Transverse colon (tissue), 4 donors: ENCODE results near the gene NAA80. TPM values are rescaled to one million over a fixed set of nuclear protein-coding genes. Genes with fewer than 3 reads are reported as not detected.

Experiments
- DNase-seq: peaks from one replicate; pipeline ENCODE4 v3.0.0-alpha.2; 2019
- H3K27ac ChIP-seq, 4 donors: fragments of 200-600 bp; sonication (generic); 2 replicates each; pipeline ENCODE4 v1.5.1; 2016 to 2018; ENCODE audit warnings: inconsistent platforms in 4 of 4
- H3K27me3 ChIP-seq: fragments of 200-600 bp; sonication (generic); 2 replicates; pipeline ENCODE4 v1.5.1; 2017; ENCODE audit warnings: inconsistent platforms
- H3K36me3 ChIP-seq, 4 donors: fragments of 200-600 bp; sonication (generic); 2 replicates each; pipeline ENCODE4 v1.5.1; 2017 to 2019; ENCODE audit warnings: inconsistent platforms in 4 of 4
- H3K4me1 ChIP-seq, 4 donors: fragments of 200-600 bp; sonication (generic); 2 replicates each; pipeline ENCODE4 v1.5.1; 2017 to 2020; ENCODE audit warnings: inconsistent platforms in 4 of 4
- H3K4me3 ChIP-seq, 4 donors: fragments of 200-600 bp; sonication (generic); 1 replicate in 1 of 4; 2 replicates in 3 of 4; pipeline versions ENCODE4 v1.5.1 to v1.6.1; 2017 to 2019; ENCODE audit warnings: inconsistent platforms in 4 of 4
- H3K9me3 ChIP-seq, 2 donors: fragments of 200-600 bp; sonication (generic); 2 replicates each; pipeline ENCODE4 v1.5.1; 2017 to 2019; ENCODE audit warnings: inconsistent platforms in 2 of 2
- EP300 ChIP-seq: sonication (generic); formaldehyde crosslinking; IDR thresholded peaks from one replicate; pipeline ENCODE4 v1.6.1; 2017; ENCODE audit warnings: antibody characterized with exemption, low read depth
- POLR2A ChIP-seq: fragments of 450-650 bp; IDR thresholded peaks from one replicate; pipeline ENCODE4 v1.6.1; 2016; ENCODE audit warnings: antibody characterized with exemption, mild to moderate bottlenecking, moderate library complexity
- POLR2AphosphoS5 ChIP-seq, 3 donors: sonication (generic); formaldehyde crosslinking; IDR thresholded peaks; one replicate each; pipeline ENCODE4 v1.6.1; 2016; ENCODE audit warnings: antibody characterized with exemption in 3 of 3
- WGBS, 2 donors: methylation state at CpG; one replicate each; pipeline ENCODE4 v1.1.5; 2018; ENCODE audit warnings: low coverage in 1 of 2; 5-methylcytosine and 5-hydroxymethylcytosine counted together
- in situ Hi-C, 4 donors: fragments of 200-750 bp; cut with MboI; loops; one replicate each; pipeline versions ENCODE4 v1.15.0 to v1.15.1; 2017; ENCODE audit warnings: low sequenced_read_pairs in 3 of 4, low pct_ligation_motif_present in 1 of 4, low pct_unique_long_range_greater_than_20kb in 1 of 4
- intact Hi-C: fragments of 100-400 bp; cut with DNase I; formaldehyde crosslinking; loops from one replicate; pipeline ENCODE4 v1.15.1; 2023; ENCODE audit warnings: low total_unique reads
- total RNA-seq, 4 donors: library from RNA; depleted of rRNA; stranded (reverse); fragments of >200 nt; gene quantifications; one replicate each; pipeline ENCODE4 v1.1.0, GENCODE V29; 2016
- TF ChIP-seq, protein P1 (sequence below), 5 experiments: fragments of 200-600 bp in 3 of 5; fragments of 450-650 bp in 2 of 5; sonication (generic) in 3 of 5; IDR thresholded peaks; 1 replicate in 2 of 5; 2 replicates in 3 of 5; pipeline ENCODE4 v1.5.1; 2016 to 2017; ENCODE audit warnings: antibody characterized with exemption in 5 of 5, inconsistent platforms in 3 of 5, mild to moderate bottlenecking in 2 of 5, moderate library complexity in 1 of 5

Gene NAA80
- total RNA-seq, 4 donors from 2014 or later = 5.2 to 13.0 (median 7.8) TPM

- no peak for DNase-seq
- Histone ChIP-seq H3K27me3 (no peaks in the 10 kb centered on the region), H3K9me3 (no peaks in the 10 kb centered on the region), H3K4me1 (peaks cover 20 to 50% (median 43%) of the 10 kb centered on the region in 4 donors), H3K4me3 (no peak overlapping the region), H3K27ac (peak overlapping the region; percentile 93 to 99 (median 98)), H3K36me3 (peaks cover 0 to 21% (median 5%) of the 10 kb centered on the region in 4 donors)
- TF ChIP-seq EP300 = no peak
- TF ChIP-seq POLR2AphosphoS5 (IDR thresholded peaks at IDR 0.05) = no peak
- TF ChIP-seq, protein P1, sequence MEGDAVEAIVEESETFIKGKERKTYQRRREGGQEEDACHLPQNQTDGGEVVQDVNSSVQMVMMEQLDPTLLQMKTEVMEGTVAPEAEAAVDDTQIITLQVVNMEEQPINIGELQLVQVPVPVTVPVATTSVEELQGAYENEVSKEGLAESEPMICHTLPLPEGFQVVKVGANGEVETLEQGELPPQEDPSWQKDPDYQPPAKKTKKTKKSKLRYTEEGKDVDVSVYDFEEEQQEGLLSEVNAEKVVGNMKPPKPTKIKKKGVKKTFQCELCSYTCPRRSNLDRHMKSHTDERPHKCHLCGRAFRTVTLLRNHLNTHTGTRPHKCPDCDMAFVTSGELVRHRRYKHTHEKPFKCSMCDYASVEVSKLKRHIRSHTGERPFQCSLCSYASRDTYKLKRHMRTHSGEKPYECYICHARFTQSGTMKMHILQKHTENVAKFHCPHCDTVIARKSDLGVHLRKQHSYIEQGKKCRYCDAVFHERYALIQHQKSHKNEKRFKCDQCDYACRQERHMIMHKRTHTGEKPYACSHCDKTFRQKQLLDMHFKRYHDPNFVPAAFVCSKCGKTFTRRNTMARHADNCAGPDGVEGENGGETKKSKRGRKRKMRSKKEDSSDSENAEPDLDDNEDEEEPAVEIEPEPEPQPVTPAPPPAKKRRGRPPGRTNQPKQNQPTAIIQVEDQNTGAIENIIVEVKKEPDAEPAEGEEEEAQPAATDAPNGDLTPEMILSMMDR (IDR thresholded peaks at IDR 0.05) = no peak
- TF ChIP-seq POLR2A = no peak
- WGBS, 2 donors = 44 to 60% methylated on average over 2 to 5 of the region's 5 CpGs
- in situ Hi-C loops = no loop called here
- intact Hi-C loops = loop anchor here (10.0 kb wide), 1 partner anchor 1950 kb away; the partner anchor contains the start of gene GLYCTK
Observed at GRCh38 chr3:50334339-50335075, 35.3 kb upstream of the NAA80 start.

DNA sequence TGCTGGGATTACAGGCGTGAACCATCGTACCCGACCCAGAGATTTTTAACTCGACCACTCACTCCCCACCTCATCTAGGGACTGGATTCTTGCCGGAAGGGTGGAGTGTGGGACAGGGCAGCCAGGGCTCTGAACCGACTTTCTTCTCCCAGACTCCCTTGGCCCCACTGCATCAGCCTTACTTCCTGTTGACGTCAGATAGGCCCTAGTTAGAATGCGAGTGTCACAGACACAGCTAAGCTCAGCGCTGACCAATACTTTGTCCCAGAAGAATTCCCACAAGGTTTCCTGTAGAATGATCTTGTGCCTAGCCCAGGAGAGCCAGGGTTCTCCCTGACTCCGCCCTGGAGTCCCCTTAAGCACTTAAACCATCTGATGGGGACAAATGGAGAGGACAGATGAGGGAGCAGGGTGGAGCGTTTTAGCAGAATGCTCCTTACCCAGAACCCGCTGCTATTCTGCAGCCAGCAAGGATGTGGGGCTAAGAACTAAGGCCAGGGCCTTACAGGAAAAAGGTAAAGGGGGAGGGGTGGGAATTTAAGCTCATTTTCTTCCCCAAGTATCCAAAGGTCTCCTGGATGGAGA, 34.6 kb upstream of the NAA80 start:
- Histone ChIP-seq H3K4me3 (no peak overlapping the region), H3K4me1 (peaks cover 20 to 50% (median 44%) of the 10 kb centered on the region in 4 donors), H3K9me3 (no peaks in the 10 kb centered on the region), H3K27me3 (no peaks in the 10 kb centered on the region), H3K27ac (peak overlapping the region; percentile 93 to 99 (median 98)), H3K36me3 (peaks cover 0 to 22% (median 5%) of the 10 kb centered on the region in 4 donors)
- no peak for DNase-seq
- in situ Hi-C loops (no loop called here), intact Hi-C loops (loop anchor here (10.0 kb wide), 1 partner anchor 1951 kb away; the partner anchor contains the start of gene GLYCTK)
- WGBS, 2 donors = 66 to 93% methylated on average over 5 to 12 of the region's 12 CpGs
- no peak for TF ChIP-seq EP300
- TF ChIP-seq POLR2A = no peak
- no peak for TF ChIP-seq POLR2AphosphoS5 (IDR thresholded peaks at IDR 0.05)
- TF ChIP-seq, protein P1 (IDR thresholded peaks at IDR 0.05) = no peak

- Histone ChIP-seq H3K36me3 (peaks cover 0 to 22% (median 5%) of the 10 kb centered on the region in 4 donors), H3K4me1 (peaks cover 28 to 54% (median 50%) of the 10 kb centered on the region in 4 donors), H3K27me3 (no peaks in the 10 kb centered on the region), H3K9me3 (no peaks in the 10 kb centered on the region), H3K27ac (no peak overlapping the region), H3K4me3 (no peak overlapping the region)
- TF ChIP-seq EP300 (no peak), POLR2A (no peak), POLR2AphosphoS5 (IDR thresholded peaks at IDR 0.05) (no peak)
- TF ChIP-seq, protein P1 (IDR thresholded peaks at IDR 0.05) = no peak
- no peak for DNase-seq
- in situ Hi-C loops = no loop called here
- intact Hi-C loops = loop anchor here (10.0 kb wide), 1 partner anchor 1953 kb away; the partner anchor contains the start of gene GLYCTK
- 96 to 100% methylated on average over 1 to 19 of the region's 19 CpGs for WGBS, 2 donors
Observed at GRCh38 chr3:50331364-50331907, 32.2 kb upstream of the NAA80 start.

DNA sequence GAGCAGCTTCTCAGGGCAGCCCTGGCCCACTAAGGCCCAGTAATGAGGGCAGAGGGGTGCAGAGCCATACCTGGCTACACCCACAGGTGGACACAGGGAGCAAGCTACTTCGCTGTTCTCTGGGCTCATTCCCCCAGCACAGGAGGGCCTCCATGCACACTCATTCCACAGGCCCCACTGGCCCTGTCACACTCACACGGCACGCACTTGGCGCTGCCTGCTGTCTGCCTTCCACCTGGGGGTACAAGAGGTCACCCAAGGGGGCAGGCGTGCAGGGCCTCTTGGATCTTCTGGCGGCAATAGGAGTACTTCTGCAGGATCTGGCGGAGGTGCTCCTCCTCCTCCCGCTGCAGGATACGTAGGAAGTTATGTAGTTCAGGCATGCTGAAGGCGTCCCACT, 31.1 kb upstream of the NAA80 start:
- no peaks in the 10 kb centered on the region for H3K27me3 ChIP-seq
- in situ Hi-C loops = no loop called here
- intact Hi-C loops = loop anchor here (10.0 kb wide), 1 partner anchor 1954 kb away; the partner anchor contains the start of gene GLYCTK
- H3K4me1 ChIP-seq = peaks cover 18 to 44% (median 39%) of the 10 kb centered on the region in 4 donors
- no peak for DNase-seq
- 93% methylated on average over 10 of the region's 10 CpGs; no CpG with 5 or more reads in 1 of the 2 donors for WGBS, 2 donors
- no peak for TF ChIP-seq POLR2AphosphoS5 (IDR thresholded peaks at IDR 0.05)
- TF ChIP-seq, protein P1 (IDR thresholded peaks at IDR 0.05) = no peak
- TF ChIP-seq POLR2A = no peak
- TF ChIP-seq EP300 = no peak
- no peak overlapping the region for H3K4me3 ChIP-seq
- H3K36me3 ChIP-seq = peaks cover 0 to 22% (median 5%) of the 10 kb centered on the region in 4 donors
- H3K27ac ChIP-seq = no peak overlapping the region
- no peaks in the 10 kb centered on the region for H3K9me3 ChIP-seq
